ENCODE results near the gene RAPGEF2.

The RAPGEF2 gene

GRCh38 chr4:159185591-159186023 lies 82.7 kb downstream of the RAPGEF2 start:
- H3K4me3 ChIP-seq, result no peak overlapping the region
- no peak for TF ChIP-seq Cebpa-rat (IDR thresholded peaks at IDR 0.05)
- H3K4me1 ChIP-seq, result no peaks in the 10 kb centered on the region
- H3K27ac ChIP-seq, result no peak overlapping the region
- H3K27me3 ChIP-seq, result no peaks in the 10 kb centered on the region
- no peak overlapping the region for H3K9ac ChIP-seq
- H3K36me3 ChIP-seq, result peaks cover 23% of the 10 kb centered on the region
- peaks cover 15% of the 10 kb centered on the region for H3K9me3 ChIP-seq
- H3K4me2 ChIP-seq, result no peak overlapping the region
- H4K20me1 ChIP-seq, result peaks cover 25% of the 10 kb centered on the region

- H3K9me3 ChIP-seq, result peaks cover 7% of the 10 kb centered on the region; the same call in 1 of the 2 replicates
- TF ChIP-seq Cebpa-rat (IDR thresholded peaks at IDR 0.05), result no peak
- H3K9ac ChIP-seq, result no peak overlapping the region
- H3K27ac ChIP-seq, result no peak overlapping the region
- peaks cover 23% of the 10 kb centered on the region for H3K36me3 ChIP-seq
- H3K27me3 ChIP-seq, result no peaks in the 10 kb centered on the region
- H3K4me3 ChIP-seq, result no peak overlapping the region
- H3K4me2 ChIP-seq, result no peak overlapping the region
- no peaks in the 10 kb centered on the region for H3K4me1 ChIP-seq
- peaks cover 12% of the 10 kb centered on the region; the same call in 1 of the 2 replicates for H4K20me1 ChIP-seq
Measured at GRCh38 chr4:159188646-159189045, 85.8 kb downstream of the RAPGEF2 start.

GRCh38 chr4:159190651-159191050 lies 87.8 kb downstream of the RAPGEF2 start:
- H3K4me1 ChIP-seq, result no peaks in the 10 kb centered on the region
- no peak overlapping the region for H3K9ac ChIP-seq
- TF ChIP-seq Cebpa-rat (IDR thresholded peaks at IDR 0.05), result no peak
- H4K20me1 ChIP-seq, result peaks cover 5% of the 10 kb centered on the region; the same call in 1 of the 2 replicates
- no peak overlapping the region for H3K27ac ChIP-seq
- H3K4me3 ChIP-seq, result no peak overlapping the region
- no peaks in the 10 kb centered on the region for H3K27me3 ChIP-seq
- H3K36me3 ChIP-seq, result peaks cover 34% of the 10 kb centered on the region
- H3K9me3 ChIP-seq, result peaks cover 6% of the 10 kb centered on the region; the same call in 1 of the 2 replicates
- H3K4me2 ChIP-seq, result no peak overlapping the region

GRCh38 chr4:159191989-159192388 lies 89.1 kb downstream of the RAPGEF2 start:
- Histone ChIP-seq H3K4me2 (no peak overlapping the region), H3K36me3 (peaks cover 34% of the 10 kb centered on the region), H3K9ac (no peak overlapping the region), H3K4me1 (no peaks in the 10 kb centered on the region), H3K9me3 (peaks cover 6% of the 10 kb centered on the region; the same call in 1 of the 2 replicates), H3K27me3 (no peaks in the 10 kb centered on the region), H4K20me1 (peaks cover 5% of the 10 kb centered on the region; the same call in 1 of the 2 replicates), H3K4me3 (no peak overlapping the region), H3K27ac (no peak overlapping the region)
- TF ChIP-seq Cebpa-rat (IDR thresholded peaks at IDR 0.05), result no peak

GRCh38 chr4:159193046-159193620 lies 90.3 kb downstream of the RAPGEF2 start:
- H3K9ac ChIP-seq, result no peak overlapping the region
- peaks cover 32% of the 10 kb centered on the region for H3K36me3 ChIP-seq
- H3K4me3 ChIP-seq, result no peak overlapping the region
- no peak overlapping the region for H3K27ac ChIP-seq
- H3K4me2 ChIP-seq, result no peak overlapping the region
- no peaks in the 10 kb centered on the region for H3K4me1 ChIP-seq
- H3K27me3 ChIP-seq, result no peaks in the 10 kb centered on the region
- TF ChIP-seq Cebpa-rat (IDR thresholded peaks at IDR 0.05), result no peak
- H3K9me3 ChIP-seq, result peaks cover 6% of the 10 kb centered on the region; the same call in 1 of the 2 replicates
- peaks cover 5% of the 10 kb centered on the region; the same call in 1 of the 2 replicates for H4K20me1 ChIP-seq

- H3K9ac ChIP-seq, result no peak overlapping the region
- H3K36me3 ChIP-seq, result peaks cover 13% of the 10 kb centered on the region
- H3K9me3 ChIP-seq, result no peaks in the 10 kb centered on the region
- no peak overlapping the region for H3K4me3 ChIP-seq
- H3K27me3 ChIP-seq, result no peaks in the 10 kb centered on the region
- H3K4me1 ChIP-seq, result no peaks in the 10 kb centered on the region
- no peak overlapping the region for H3K27ac ChIP-seq
- no peak overlapping the region for H3K4me2 ChIP-seq
- peaks cover 5% of the 10 kb centered on the region; the same call in 1 of the 2 replicates for H4K20me1 ChIP-seq
- TF ChIP-seq Cebpa-rat (IDR thresholded peaks at IDR 0.05), result no peak
Measured at GRCh38 chr4:159195361-159195769, 92.5 kb downstream of the RAPGEF2 start.

GRCh38 chr4:159197260-159197884 lies 94.5 kb downstream of the RAPGEF2 start:
- no peaks in the 10 kb centered on the region for H3K4me1 ChIP-seq
- H3K36me3 ChIP-seq, result peaks cover 11% of the 10 kb centered on the region
- no peak overlapping the region for H3K4me3 ChIP-seq
- H3K9me3 ChIP-seq, result no peaks in the 10 kb centered on the region
- peaks cover 4% of the 10 kb centered on the region; the same call in 1 of the 2 replicates for H4K20me1 ChIP-seq
- no peak overlapping the region for H3K4me2 ChIP-seq
- H3K27ac ChIP-seq, result no peak overlapping the region
- H3K27me3 ChIP-seq, result no peaks in the 10 kb centered on the region
- H3K9ac ChIP-seq, result no peak overlapping the region
- TF ChIP-seq Cebpa-rat (IDR thresholded peaks at IDR 0.05), result no peak

- H3K4me2 ChIP-seq, result no peak overlapping the region
- H3K9ac ChIP-seq, result no peak overlapping the region
- peaks cover 8% of the 10 kb centered on the region; the same call in 1 of the 2 replicates for H4K20me1 ChIP-seq
- H3K27me3 ChIP-seq, result no peaks in the 10 kb centered on the region
- no peaks in the 10 kb centered on the region for H3K4me1 ChIP-seq
- no peak overlapping the region for H3K27ac ChIP-seq
- H3K36me3 ChIP-seq, result peaks cover 11% of the 10 kb centered on the region
- no peaks in the 10 kb centered on the region for H3K9me3 ChIP-seq
- no peak overlapping the region for H3K4me3 ChIP-seq
- TF ChIP-seq Cebpa-rat (IDR thresholded peaks at IDR 0.05), result no peak
Measured at GRCh38 chr4:159197885-159198269, 95.0 kb downstream of the RAPGEF2 start.

- no peaks in the 10 kb centered on the region for H3K9me3 ChIP-seq
- no peaks in the 10 kb centered on the region for H3K4me1 ChIP-seq
- peaks cover 23% of the 10 kb centered on the region for H4K20me1 ChIP-seq
- H3K27ac ChIP-seq, result no peak overlapping the region
- no peak overlapping the region for H3K4me3 ChIP-seq
- H3K4me2 ChIP-seq, result no peak overlapping the region
- peaks cover 3% of the 10 kb centered on the region; the same call in 1 of the 2 replicates for H3K36me3 ChIP-seq
- no peaks in the 10 kb centered on the region for H3K27me3 ChIP-seq
- no peak overlapping the region for H3K9ac ChIP-seq
- TF ChIP-seq Cebpa-rat (IDR thresholded peaks at IDR 0.05), result no peak
Measured at GRCh38 chr4:159199826-159200225, 96.9 kb downstream of the RAPGEF2 start.

GRCh38 chr4:159201168-159201567 lies 98.3 kb downstream of the RAPGEF2 start:
- Histone ChIP-seq H4K20me1 (peaks cover 23% of the 10 kb centered on the region), H3K4me3 (no peak overlapping the region), H3K9me3 (no peaks in the 10 kb centered on the region), H3K4me2 (no peak overlapping the region), H3K27ac (no peak overlapping the region), H3K4me1 (peaks cover 8% of the 10 kb centered on the region), H3K27me3 (no peaks in the 10 kb centered on the region), H3K36me3 (no peaks in the 10 kb centered on the region), H3K9ac (no peak overlapping the region)
- TF ChIP-seq Cebpa-rat (IDR thresholded peaks at IDR 0.05), result no peak

Data from BLaER1 (cell line).